NCI-H1930 (cell line): ENCODE data around the gene KDM6B.

ENCODE experiments used
- DNase-seq, 2 experiments: peaks; one replicate each; lab custom pipeline; 2025; lab: John Stamatoyannopoulos, UW

KDM6B gene

GRCh38 chr17:7880076-7880868 is 46.3 kb downstream of the KDM6B start:
- DNase-seq, result no peak

- DNase-seq, result no peak
Observed at GRCh38 chr17:7881276-7882054, 47.4 kb downstream of the KDM6B start.

DNA sequence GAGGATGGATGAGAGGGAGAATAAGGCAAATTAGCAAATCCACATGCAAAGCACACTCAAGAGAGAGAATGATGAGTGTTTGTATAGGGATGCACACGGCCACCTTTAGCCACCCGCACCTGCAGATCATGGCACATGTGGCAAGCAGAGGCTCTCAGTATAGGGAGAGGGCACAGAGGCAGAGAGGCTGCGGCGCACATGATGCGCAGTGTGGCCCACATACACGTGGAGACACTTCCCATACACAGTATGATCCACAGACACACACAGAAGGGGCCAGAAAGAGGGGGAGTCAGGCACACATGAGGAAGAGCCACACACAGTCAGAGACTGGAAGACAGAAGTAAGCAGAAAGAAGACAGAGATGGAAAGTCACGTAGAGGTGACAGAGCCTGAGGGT is 48.1 kb downstream of the KDM6B start:
- no peak for DNase-seq

DNA sequence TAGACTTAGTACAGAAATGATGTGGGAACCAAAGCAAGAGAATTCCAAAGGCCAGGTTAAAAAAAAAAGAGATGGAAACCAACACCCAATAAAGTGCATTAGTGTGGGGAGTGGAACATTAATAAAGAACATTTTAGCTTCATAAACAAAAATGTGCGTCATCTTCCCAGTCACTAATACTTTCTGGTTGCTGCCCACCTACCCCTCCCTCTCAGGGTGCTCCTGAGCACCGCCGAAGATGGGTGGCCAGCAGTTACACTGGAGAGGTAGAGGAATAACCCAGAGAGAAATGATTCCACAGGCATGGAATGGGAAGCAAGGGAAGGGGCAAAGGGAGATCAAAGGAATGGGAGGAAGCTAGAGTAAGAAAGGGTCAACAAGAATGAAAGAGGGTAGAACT is 48.6 kb downstream of the KDM6B start:
- no peak for DNase-seq
